Astrocyte of the cerebellum (primary cell): ENCODE results near the gene GALNTL6.
"Not testable (repeated sequence)": the region's sequence is repeated elsewhere in the genome, so short reads cannot be mapped to it uniquely, and the experiment has no call there.

Experiments used
- DNase-seq: peaks from one replicate; pipeline ENCODE4 v3.0.0-alpha.2; 2011; ENCODE audit warnings: low read depth
- H3K4me3 ChIP-seq: 2 replicates; pipeline ENCODE4 v1.5.1; 2011; ENCODE audit warnings: mild to moderate bottlenecking, low read depth, low read length, moderate library complexity
- CTCF ChIP-seq: IDR thresholded peaks from 2 replicates; pipeline ENCODE4 v1.5.1; 2012; ENCODE audit warnings: low read length, low read depth, moderate library complexity, mild to moderate bottlenecking; ENCODE audit errors: missing control alignments
- in situ Hi-C: cut with HindIII; loops from 2 replicates; pipeline ENCODE4 v1.10.0; 2017; ENCODE audit warnings: low sequenced_read_pairs

Gene GALNTL6

GRCh38 chr4:172412851-172413580, 599.8 kb downstream of the GALNTL6 start:
- no peak overlapping the region for H3K4me3 ChIP-seq
- in situ Hi-C loops = no loop called here
- no peak for DNase-seq
- TF ChIP-seq CTCF = no peak

GRCh38 chr4:172428979-172429378, 615.8 kb downstream of the GALNTL6 start:
- DNase-seq, in situ Hi-C loops, H3K4me3 ChIP-seq: not testable (repeated sequence)

GRCh38 chr4:172480471-172480870, 667.3 kb downstream of the GALNTL6 start:
- in situ Hi-C loops = no loop called here
- H3K4me3 ChIP-seq = no peak overlapping the region
- no peak for TF ChIP-seq CTCF
- DNase-seq = no peak

- in situ Hi-C loops = no loop called here
- no peak overlapping the region for H3K4me3 ChIP-seq
- no peak for TF ChIP-seq CTCF
- DNase-seq = no peak
These were observed 668.8 kb downstream of the GALNTL6 start for GRCh38 chr4:172481802-172482508.

- no peak for TF ChIP-seq CTCF
- no peak for DNase-seq
- in situ Hi-C loops = no loop called here
- H3K4me3 ChIP-seq = no peak overlapping the region
These were observed 671.8 kb downstream of the GALNTL6 start for GRCh38 chr4:172485007-172485406.

GRCh38 chr4:172486531-172486930, 673.3 kb downstream of the GALNTL6 start:
- no peak overlapping the region for H3K4me3 ChIP-seq
- no peak for TF ChIP-seq CTCF
- in situ Hi-C loops = no loop called here
- DNase-seq = no peak

GRCh38 chr4:172489861-172490260, 676.7 kb downstream of the GALNTL6 start:
- H3K4me3 ChIP-seq = no peak overlapping the region
- in situ Hi-C loops = no loop called here
- DNase-seq = no peak
- no peak for TF ChIP-seq CTCF
